H9 (cell line): Measurements from ENCODE around the gene TRPV3. TPM values are rescaled to one million over a fixed set of nuclear protein-coding genes. Genes with fewer than 3 reads are reported as not detected.
"Not testable (repeated sequence)": the region's sequence is repeated elsewhere in the genome, so short reads cannot be mapped to it uniquely, and the experiment has no call there.

ENCODE experiments used
- DNase-seq: peaks from one replicate; pipeline ENCODE4 v3.0.0-alpha.2; 2017
- H2AFZ ChIP-seq: one replicate; pipeline ENCODE4 v1.6.1; 2013; ENCODE audit warnings: mild to moderate bottlenecking, low read length, control low read depth, moderate library complexity
- H2AK5ac ChIP-seq: 2 replicates; pipeline ENCODE4 v1.6.1; 2013; ENCODE audit warnings: low read length, control low read depth, mixed read lengths; ENCODE audit not compliant: insufficient read length
- H2BK120ac ChIP-seq: one replicate; pipeline ENCODE4 v1.6.1; 2013; ENCODE audit warnings: low read depth, mild to moderate bottlenecking, low read length, control low read depth, inconsistent platforms; ENCODE audit not compliant: poor library complexity, severe bottlenecking
- H2BK12ac ChIP-seq: 2 replicates; pipeline ENCODE4 v1.6.1; 2013; ENCODE audit warnings: low read length, control low read depth, mixed read lengths, low read depth; ENCODE audit not compliant: insufficient read length
- H2BK15ac ChIP-seq: 2 replicates; pipeline ENCODE4 v1.6.1; 2013; ENCODE audit warnings: low read depth, low read length, control low read depth
- H2BK20ac ChIP-seq: one replicate; pipeline ENCODE4 v1.6.1; 2013; ENCODE audit warnings: low read depth, mild to moderate bottlenecking, low read length, control low read depth, inconsistent platforms; ENCODE audit not compliant: poor library complexity, severe bottlenecking
- H2BK5ac ChIP-seq: 2 replicates; pipeline ENCODE4 v1.6.1; 2013; ENCODE audit warnings: low read length, control low read depth, mixed read lengths; ENCODE audit not compliant: insufficient read length
- H3K14ac ChIP-seq: 2 replicates; pipeline ENCODE4 v1.6.1; 2013; ENCODE audit warnings: low read length, control low read depth; ENCODE audit not compliant: insufficient read depth
- H3K18ac ChIP-seq: 2 replicates; pipeline ENCODE4 v1.6.1; 2013; ENCODE audit warnings: low read depth, mild to moderate bottlenecking, mixed read lengths, low read length, control low read depth; ENCODE audit not compliant: insufficient read length
- H3K23ac ChIP-seq: 2 replicates; pipeline ENCODE4 v1.6.1; 2013; ENCODE audit warnings: low read length, control low read depth, mixed read lengths, low read depth; ENCODE audit not compliant: insufficient read length
- H3K23me2 ChIP-seq: 2 replicates; pipeline ENCODE4 v1.6.1; 2013; ENCODE audit warnings: low read depth, mild to moderate bottlenecking, mixed read lengths, low read length, control low read depth; ENCODE audit not compliant: insufficient read length, poor library complexity, severe bottlenecking
- H3K27ac ChIP-seq: 2 replicates; pipeline ENCODE4 v1.5.1; 2013; ENCODE audit warnings: low read length, control low read depth, mixed read lengths, low read depth; ENCODE audit not compliant: insufficient read length
- H3K27me3 ChIP-seq: 2 replicates; pipeline ENCODE4 v1.6.1; 2013; ENCODE audit warnings: low read length, control low read depth, inconsistent platforms; ENCODE audit not compliant: insufficient read depth
- H3K4ac ChIP-seq: 2 replicates; pipeline ENCODE4 v1.6.1; 2013; ENCODE audit warnings: low read depth, mild to moderate bottlenecking, control low read depth, inconsistent platforms, low read length, moderate library complexity
- H3K4me1 ChIP-seq: 2 replicates; pipeline ENCODE4 v1.6.1; 2013; ENCODE audit warnings: low read length, control low read depth, inconsistent platforms; ENCODE audit not compliant: insufficient read depth
- H3K4me2 ChIP-seq: 2 replicates; pipeline ENCODE4 v1.6.1; 2013; ENCODE audit warnings: low read length, control low read depth, mixed read lengths; ENCODE audit not compliant: insufficient read length, insufficient read depth
- H3K56ac ChIP-seq: 2 replicates; pipeline ENCODE4 v1.6.1; 2013; ENCODE audit warnings: low read depth, mild to moderate bottlenecking, mixed read lengths, low read length, control low read depth; ENCODE audit not compliant: insufficient read length
- H3K79me1 ChIP-seq: 2 replicates; pipeline ENCODE4 v1.6.1; 2013; ENCODE audit warnings: low read depth, mild to moderate bottlenecking, moderate library complexity, low read length, control low read depth, inconsistent platforms; ENCODE audit not compliant: insufficient read depth, poor library complexity, severe bottlenecking
- H3K79me2 ChIP-seq: 2 replicates; pipeline ENCODE4 v1.6.1; 2013; ENCODE audit warnings: low read length, control low read depth, inconsistent platforms; ENCODE audit not compliant: insufficient read depth
- H3K9ac ChIP-seq: 2 replicates; pipeline ENCODE4 v1.6.1; 2013; ENCODE audit warnings: low read length, control low read depth, mixed read lengths; ENCODE audit not compliant: insufficient read length; ENCODE audit errors: extremely low read depth
- H3K9me3 ChIP-seq: one replicate; pipeline ENCODE4 v1.6.1; 2013; ENCODE audit warnings: low read depth, low read length, inconsistent platforms; ENCODE audit not compliant: control insufficient read depth
- H3T11ph ChIP-seq: one replicate; pipeline ENCODE4 v1.6.1; 2013; ENCODE audit warnings: mild to moderate bottlenecking, low read length, control low read depth, inconsistent platforms
- H4K20me1 ChIP-seq: one replicate; pipeline ENCODE4 v1.6.1; 2013; ENCODE audit not compliant: control insufficient read depth, insufficient read length, insufficient read depth
- H4K5ac ChIP-seq: 2 replicates; pipeline ENCODE4 v1.6.1; 2013; ENCODE audit warnings: low read depth, mild to moderate bottlenecking, mixed read lengths, low read length, control low read depth; ENCODE audit not compliant: insufficient read length
- H4K8ac ChIP-seq: replicated peaks from 2 replicates; pipeline ENCODE4 v1.6.1; 2013; ENCODE audit warnings: low read length, control low read depth, mixed read lengths, low read depth; ENCODE audit not compliant: insufficient read length
- H4K91ac ChIP-seq: 2 replicates; pipeline ENCODE4 v1.6.1; 2013; ENCODE audit warnings: low read depth, mild to moderate bottlenecking, moderate library complexity, mixed read lengths, low read length, control low read depth; ENCODE audit not compliant: insufficient read length
- H3K27ac Mint-ChIP-seq, 3 experiments: 2 replicates in 2 of 3; 3 replicates in 1 of 3; pipeline ENCODE4 v1.8.0; 2020 to 2021; ENCODE audit warnings: mixed read lengths in 3 of 3, mild to moderate bottlenecking in 1 of 3, moderate library complexity in 1 of 3
- H3K27me3 Mint-ChIP-seq: 2 replicates; pipeline ENCODE4 v1.8.0; 2021; ENCODE audit warnings: low read depth, mild to moderate bottlenecking, moderate library complexity, mixed read lengths
- H3K36me3 Mint-ChIP-seq, 3 experiments: 2 replicates in 2 of 3; 3 replicates in 1 of 3; pipeline ENCODE4 v1.8.0; 2020 to 2021; ENCODE audit warnings: low read depth in 3 of 3, mixed read lengths in 3 of 3; ENCODE audit not compliant: insufficient read depth in 1 of 3
- H3K4me1 Mint-ChIP-seq, 2 experiments: 2 replicates each; pipeline ENCODE4 v1.8.0; 2020; ENCODE audit warnings: mixed read lengths in 2 of 2
- H3K4me3 Mint-ChIP-seq, 2 experiments: 2 replicates in 1 of 2; 3 replicates in 1 of 2; pipeline ENCODE4 v1.8.0; 2020 to 2021; ENCODE audit warnings: mild to moderate bottlenecking in 2 of 2, mixed read lengths in 2 of 2, moderate library complexity in 1 of 2
- H3K9me3 Mint-ChIP-seq, 2 experiments: 2 replicates in 1 of 2; 3 replicates in 1 of 2; pipeline ENCODE4 v1.8.0; 2020; ENCODE audit warnings: mild to moderate bottlenecking in 2 of 2, mixed read lengths in 2 of 2, moderate library complexity in 1 of 2
- CTCF ChIP-seq: fragments of 200-600 bp; sonication (generic); conservative IDR thresholded peaks from 3 replicates; pipeline ENCODE4 v1.8.0; 2021; ENCODE audit warnings: antibody characterized with exemption, mild to moderate bottlenecking
- WGBS: extraction: QIAGEN DNeasy Blood & Tissue Kit; methylation state at CpG from one replicate; pipeline ENCODE4 v1.1.7; 2013; ENCODE audit warnings: missing lambda C conversion rate, low lambda C conversion rate, mixed read lengths; ENCODE audit not compliant: insufficient read length; ENCODE audit errors: extremely low coverage; 5-methylcytosine and 5-hydroxymethylcytosine counted together
- total RNA-seq: library from RNA; stranded (reverse); gene quantifications from 2 replicates; pipeline ENCODE4 v1.2.1, GENCODE V29; 2021

The TRPV3 gene
- total RNA-seq, 1 experiment from 2014 or later, result 0.63 TPM

GRCh38 chr17:3514873-3515272 is 42.7 kb downstream of the TRPV3 start:
- H2BK12ac ChIP-seq, result no peak overlapping the region
- no peaks in the 10 kb centered on the region for H3K79me1 ChIP-seq
- no peak overlapping the region for H4K5ac ChIP-seq
- H3K27me3 ChIP-seq, result no peaks in the 10 kb centered on the region
- H2BK20ac ChIP-seq, result no peak overlapping the region
- no peak for TF ChIP-seq CTCF
- H3K9me3 Mint-ChIP-seq, result peaks cover 0 to under 1% of the 10 kb centered on the region in 2 experiments; a peak in 2 of 5 replicates
- no peak overlapping the region for H3K4ac ChIP-seq
- H3K14ac ChIP-seq, result no peak overlapping the region
- H3K9ac ChIP-seq, result no peak overlapping the region
- H3K4me2 ChIP-seq, result no peak overlapping the region
- no peak for DNase-seq
- H4K20me1 ChIP-seq, result peaks cover 3% of the 10 kb centered on the region
- H3T11ph ChIP-seq, result no peak overlapping the region
- no peak overlapping the region for H2BK120ac ChIP-seq
- H3K4me1 ChIP-seq, result peaks cover 4% of the 10 kb centered on the region; the same call in 1 of the 2 replicates
- no peak overlapping the region for H4K8ac ChIP-seq
- no peak overlapping the region for H2BK5ac ChIP-seq
- H3K18ac ChIP-seq, result no peak overlapping the region
- no peaks in the 10 kb centered on the region for H3K9me3 ChIP-seq
- peaks cover 0 to 4% (median 3%) of the 10 kb centered on the region in 3 experiments; a peak in 4 of 7 replicates for H3K36me3 Mint-ChIP-seq
- peaks cover 38% of the 10 kb centered on the region for H3K27me3 Mint-ChIP-seq
- no peak overlapping the region for H2AFZ ChIP-seq
- no peak overlapping the region for H2AK5ac ChIP-seq
- H3K23me2 ChIP-seq, result no peaks in the 10 kb centered on the region
- no peak overlapping the region for H2BK15ac ChIP-seq
- peaks cover 37 to 38% of the 10 kb centered on the region in 2 experiments for H3K4me1 Mint-ChIP-seq
- no peaks in the 10 kb centered on the region for H3K79me2 ChIP-seq
- H3K23ac ChIP-seq, result no peak overlapping the region
- no peak overlapping the region for H3K56ac ChIP-seq
- no CpG with 5 or more reads among the region's 9 CpGs for WGBS
- no peak overlapping the region for H3K27ac ChIP-seq
- no peak overlapping the region for H4K91ac ChIP-seq
- H3K27ac Mint-ChIP-seq, result 0 out of 7 replicates have a peak overlapping the region, but pooled peaks of 1 of the 3 experiments have one; percentile 40
- H3K4me3 Mint-ChIP-seq, result no peak overlapping the region

- not testable (repeated sequence) for H3K79me1 ChIP-seq, H2BK12ac ChIP-seq, DNase-seq, H3K4me3 Mint-ChIP-seq, H3T11ph ChIP-seq, H2BK5ac ChIP-seq, H3K36me3 Mint-ChIP-seq, H3K9ac ChIP-seq, H3K27ac ChIP-seq, H2BK15ac ChIP-seq, H3K27ac Mint-ChIP-seq, H4K20me1 ChIP-seq, H3K18ac ChIP-seq, H3K9me3 Mint-ChIP-seq, H3K4me1 ChIP-seq, H3K9me3 ChIP-seq, H2AFZ ChIP-seq, H3K23ac ChIP-seq, H4K5ac ChIP-seq, H2BK20ac ChIP-seq, H2BK120ac ChIP-seq, H4K8ac ChIP-seq, H3K27me3 ChIP-seq, H4K91ac ChIP-seq, H2AK5ac ChIP-seq, H3K4me2 ChIP-seq, H3K14ac ChIP-seq, H3K56ac ChIP-seq, H3K4ac ChIP-seq, H3K23me2 ChIP-seq, H3K79me2 ChIP-seq
- peaks cover 38% of the 10 kb centered on the region for H3K27me3 Mint-ChIP-seq
- no CpG with 5 or more reads among the region's 11 CpGs for WGBS
- peaks cover 41 to 45% of the 10 kb centered on the region in 2 experiments for H3K4me1 Mint-ChIP-seq
Measured at GRCh38 chr17:3514167-3514566, 43.4 kb downstream of the TRPV3 start.
